HG03135 (cell line): ENCODE measurements around the gene RFX7.

Experiments
- ATAC-seq: cut with Tn5 transposase; IDR thresholded peaks from one replicate; pipeline ENCODE4 v1.9.1; 2021; ENCODE audit warnings: mild to moderate bottlenecking, moderate library complexity; ENCODE audit not compliant: unreplicated experiment

Gene RFX7

DNA sequence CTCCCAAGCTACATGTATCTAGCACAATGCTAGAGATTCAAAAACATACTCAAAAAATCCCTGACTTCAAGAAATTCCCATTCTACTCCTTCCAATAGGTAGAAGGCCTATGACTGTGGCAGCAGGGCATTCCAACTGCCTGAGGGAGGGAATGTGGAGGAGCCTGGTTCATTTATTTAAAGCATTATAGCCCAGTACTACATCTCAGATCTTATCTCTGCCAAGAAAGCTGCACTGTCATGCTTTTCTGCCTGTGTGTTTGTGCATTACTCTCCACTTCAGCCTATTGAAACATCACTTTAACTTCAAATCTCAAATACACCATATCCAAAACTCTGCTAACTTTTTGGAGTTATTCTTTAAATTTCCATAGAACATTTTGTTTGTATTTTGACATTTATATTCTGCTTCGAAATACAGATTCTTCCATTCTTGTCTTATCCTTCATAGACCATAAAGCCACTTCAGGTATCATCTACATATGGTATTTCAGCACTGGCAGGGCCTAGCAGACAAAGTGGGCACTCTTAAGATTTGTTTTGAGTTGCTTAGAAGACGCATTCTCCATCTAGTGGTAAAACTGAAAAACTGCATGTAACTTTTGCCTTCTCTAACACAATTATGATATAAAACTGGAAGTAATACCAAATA lies 191.2 kb downstream of the RFX7 start:
- peak; percentile 60 for ATAC-seq

DNA sequence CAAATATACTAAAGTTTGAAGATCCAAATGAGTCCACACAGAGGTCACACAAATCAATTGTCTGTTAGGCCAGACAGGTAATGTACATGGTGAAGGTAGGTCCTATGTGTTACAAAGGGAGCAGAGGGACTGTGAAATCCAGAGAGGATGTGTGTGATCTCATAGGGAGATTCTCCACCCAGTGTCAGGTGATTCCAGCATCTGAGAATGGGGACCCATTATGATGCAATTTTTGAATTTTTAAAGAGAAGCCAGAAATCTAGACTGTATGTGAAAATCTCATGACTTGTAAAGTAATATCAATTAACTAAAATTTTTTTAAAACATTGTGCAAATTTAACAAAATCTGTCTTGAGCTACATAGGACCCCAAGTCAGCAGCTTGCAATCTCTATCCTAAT lies 192.0 kb downstream of the RFX7 start:
- no peak for ATAC-seq

DNA sequence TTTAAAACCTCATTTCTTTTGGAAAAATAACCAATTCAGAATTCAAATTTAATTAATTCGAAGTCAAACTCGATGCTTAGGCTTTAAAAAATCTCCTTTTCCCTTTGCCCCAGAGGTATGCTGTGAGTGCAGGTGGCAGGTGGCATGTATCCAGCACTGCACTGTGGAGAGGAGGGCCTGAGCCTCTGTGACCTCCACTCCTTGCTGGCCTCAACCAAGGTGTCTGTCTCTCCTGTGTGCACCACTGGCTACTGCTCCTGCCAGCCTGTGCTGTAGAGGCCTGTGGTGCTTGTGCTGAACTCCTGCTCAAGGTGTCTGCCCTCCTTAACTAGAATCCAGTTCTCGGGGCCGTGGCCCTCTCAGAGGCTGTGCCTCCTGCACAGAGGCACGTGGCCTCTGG lies 194.1 kb downstream of the RFX7 start:
- no peak for ATAC-seq

DNA sequence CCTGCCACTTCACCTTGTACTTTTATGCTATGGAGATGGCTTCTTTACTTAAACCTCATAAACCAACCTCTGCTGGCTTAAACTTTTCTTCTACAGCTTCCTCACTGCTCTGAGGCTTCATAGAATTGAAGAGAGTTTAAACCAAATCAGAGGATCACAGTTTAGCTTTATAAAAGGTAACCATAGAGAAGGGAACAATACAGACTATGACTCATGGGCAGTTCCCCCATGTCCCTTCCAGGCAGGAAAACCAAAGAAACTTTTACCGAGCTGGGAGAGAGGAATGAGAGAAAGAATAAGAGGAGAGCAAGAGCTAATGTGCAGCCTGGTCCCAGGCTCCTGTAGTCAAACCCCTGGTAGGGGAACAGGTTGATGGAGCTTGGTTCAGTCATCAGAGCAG lies 196.3 kb downstream of the RFX7 start:
- no peak for ATAC-seq

DNA sequence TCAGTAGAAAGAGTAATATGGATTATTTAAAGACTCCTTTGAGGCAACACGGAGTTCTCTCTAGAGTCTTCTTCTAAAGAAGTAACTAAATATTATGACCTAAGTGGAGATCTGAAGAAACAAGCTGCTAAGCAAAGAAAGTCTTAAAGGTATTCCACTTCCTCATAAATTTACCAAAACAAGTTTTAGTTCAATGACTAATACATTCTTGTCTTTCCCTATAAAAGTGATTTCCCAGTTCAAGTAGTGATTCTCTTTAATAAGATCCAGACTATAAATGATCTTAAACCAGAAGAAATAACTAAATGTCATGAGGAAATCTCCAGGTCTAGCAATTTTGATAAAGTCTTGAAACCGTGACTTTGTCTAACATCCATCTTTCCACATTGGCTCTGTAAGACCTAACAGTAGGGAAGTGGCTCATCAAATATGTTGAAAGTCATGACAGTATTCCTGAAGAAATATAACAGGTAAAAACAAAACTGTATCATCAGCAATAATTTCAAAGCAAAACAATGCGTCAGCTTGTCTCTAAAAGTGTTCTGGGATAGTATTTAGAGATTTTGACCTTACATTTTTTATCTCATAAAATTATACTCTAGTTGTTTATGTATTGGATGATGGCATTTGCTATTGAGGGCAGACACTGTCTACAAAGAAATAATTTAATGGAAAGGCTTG lies 198.5 kb downstream of the RFX7 start:
- no peak for ATAC-seq

DNA sequence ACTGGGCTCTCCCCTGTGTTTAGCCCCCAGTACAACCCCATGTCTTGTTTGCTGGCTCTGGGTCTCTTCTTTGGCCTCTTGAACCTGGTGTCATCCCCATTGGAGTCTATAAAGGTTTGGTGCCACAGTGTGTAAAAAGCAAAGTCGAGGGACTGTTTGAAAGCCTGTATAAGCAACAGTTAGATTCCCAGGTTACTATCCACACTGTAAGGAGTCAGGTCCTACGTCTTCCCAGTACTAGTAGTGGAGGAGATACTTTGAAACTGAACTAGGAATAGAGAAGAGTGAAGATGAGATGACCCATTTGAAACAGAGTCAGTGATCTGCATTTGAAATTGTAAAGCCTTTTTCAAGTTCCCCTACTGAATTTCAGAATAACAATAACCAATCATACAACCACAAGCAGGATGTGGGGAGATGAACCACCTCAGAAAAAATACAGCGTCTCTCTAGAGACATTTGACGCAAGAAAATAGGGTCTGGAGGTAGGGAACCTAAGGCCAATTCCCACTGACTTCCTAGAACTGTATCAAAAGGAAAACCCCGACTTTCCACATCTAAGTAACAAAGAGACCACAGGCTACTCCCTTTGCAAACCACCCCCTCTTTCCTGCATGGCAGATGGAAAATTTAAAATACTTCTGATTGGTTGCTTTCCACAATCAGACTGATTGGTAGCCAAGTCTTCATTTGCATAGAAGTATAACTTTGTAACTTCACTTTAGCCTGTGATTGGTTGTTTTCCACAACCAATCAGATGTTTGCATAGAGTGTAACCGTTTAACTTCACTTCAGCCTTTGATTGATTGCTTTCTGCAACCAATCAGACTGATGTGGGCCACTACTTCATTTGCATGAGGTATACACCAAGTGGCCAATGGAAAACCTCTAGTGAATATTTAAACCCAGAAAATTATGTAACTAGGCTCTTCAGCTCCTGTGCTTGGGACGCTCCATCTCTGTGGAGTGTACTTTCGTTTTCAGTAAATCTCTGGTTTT lies 200.4 kb downstream of the RFX7 start:
- ATAC-seq = no peak

DNA sequence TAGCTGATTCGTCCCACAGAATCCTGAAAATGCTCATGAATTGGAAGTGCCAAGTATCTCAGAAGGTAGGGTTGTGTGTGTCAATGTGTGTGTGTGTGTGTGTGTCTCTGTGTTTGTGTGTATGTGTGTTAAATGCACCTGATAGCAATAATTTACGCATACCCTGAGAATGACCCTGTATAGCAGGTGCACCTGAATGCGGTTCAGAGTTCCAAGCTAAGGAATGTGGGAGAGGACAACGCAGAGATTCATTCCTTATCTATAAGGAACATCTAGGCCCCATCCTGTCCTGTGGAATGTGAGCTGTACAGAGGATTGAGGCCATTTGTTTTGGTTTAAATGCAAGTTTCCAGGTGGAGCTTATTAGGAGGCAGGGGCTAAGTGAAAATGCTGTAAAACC lies 201.2 kb downstream of the RFX7 start:
- no peak for ATAC-seq

DNA sequence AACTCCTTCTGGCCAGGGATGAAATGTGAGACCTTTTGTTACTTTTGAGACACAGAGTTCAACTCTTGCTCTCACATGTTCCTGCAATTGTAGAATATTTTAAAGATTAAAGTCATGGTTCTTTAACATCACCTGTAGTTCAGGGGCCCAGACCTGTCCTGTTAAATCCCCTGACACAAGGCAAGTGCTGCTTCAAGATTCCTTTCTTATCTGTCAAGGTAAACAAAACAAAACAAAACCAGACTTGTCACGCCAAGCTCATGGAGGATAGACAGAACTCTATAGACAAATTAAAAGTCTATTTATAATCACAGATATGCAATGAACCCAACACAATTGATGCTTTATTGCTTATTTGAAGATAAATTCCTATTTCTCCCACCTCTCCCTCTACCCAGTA lies 201.6 kb downstream of the RFX7 start:
- no peak for ATAC-seq

DNA sequence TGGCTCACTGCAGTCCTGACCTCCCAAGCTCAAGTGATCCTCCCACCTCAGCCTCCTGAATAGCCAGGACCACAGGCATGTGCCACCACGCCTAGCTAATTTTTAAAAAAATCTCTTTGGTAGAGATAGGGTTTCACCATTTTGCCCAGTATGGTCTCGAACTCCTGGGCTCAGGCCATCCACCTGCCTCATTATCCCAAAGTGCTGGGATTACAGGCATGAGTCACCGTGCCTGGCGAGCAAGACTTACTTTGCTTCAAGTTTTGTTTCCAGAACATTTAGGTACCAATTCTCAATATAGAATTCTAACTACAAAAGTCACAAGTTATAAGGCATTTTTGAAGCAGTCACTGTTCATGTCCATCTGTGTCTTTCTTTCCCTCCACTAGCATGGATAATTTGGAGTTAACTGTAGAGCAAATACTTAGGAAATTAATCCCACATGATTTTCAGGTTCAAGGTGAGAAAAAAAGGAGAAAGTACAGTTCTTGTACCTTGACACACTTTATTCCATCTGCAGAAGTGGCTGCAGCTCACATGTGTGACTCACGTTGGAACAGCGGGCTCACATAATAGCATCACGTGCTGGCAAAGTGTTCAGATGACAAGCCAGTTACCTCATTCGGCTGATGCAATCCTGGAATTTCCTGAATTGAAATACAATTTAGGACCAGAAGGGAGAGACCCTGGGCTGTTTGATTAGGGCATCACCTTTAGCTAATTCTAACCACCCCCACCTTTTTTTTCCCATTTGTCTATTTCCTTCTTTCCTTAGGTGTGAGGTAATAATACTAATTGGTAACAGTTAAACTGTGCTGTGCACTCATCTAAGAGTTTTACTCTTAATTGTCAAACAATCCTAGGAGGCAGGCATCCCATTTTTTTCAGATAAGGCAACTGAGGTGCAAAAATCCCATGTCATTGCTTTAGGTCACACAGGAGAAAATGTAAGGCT lies 203.3 kb downstream of the RFX7 start:
- no peak for ATAC-seq

DNA sequence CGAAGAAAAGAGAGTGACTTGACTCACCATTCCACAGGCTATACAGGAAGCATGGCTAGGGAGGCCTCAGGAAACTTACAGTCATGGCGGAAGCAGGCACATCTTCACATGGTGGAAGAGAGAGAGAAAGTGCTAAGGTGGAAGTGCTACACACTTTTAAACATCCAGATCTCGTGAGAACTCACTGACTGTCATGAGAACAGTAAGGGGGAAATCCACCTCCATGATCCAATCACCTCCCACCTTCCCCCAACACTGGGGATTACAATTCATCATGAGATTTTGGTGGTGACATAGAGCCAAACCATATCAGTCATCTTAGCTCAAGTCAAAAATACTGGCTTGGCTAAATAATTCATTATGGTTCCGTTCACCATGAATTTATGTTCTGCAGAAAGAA lies 205.0 kb downstream of the RFX7 start:
- no peak for ATAC-seq

DNA sequence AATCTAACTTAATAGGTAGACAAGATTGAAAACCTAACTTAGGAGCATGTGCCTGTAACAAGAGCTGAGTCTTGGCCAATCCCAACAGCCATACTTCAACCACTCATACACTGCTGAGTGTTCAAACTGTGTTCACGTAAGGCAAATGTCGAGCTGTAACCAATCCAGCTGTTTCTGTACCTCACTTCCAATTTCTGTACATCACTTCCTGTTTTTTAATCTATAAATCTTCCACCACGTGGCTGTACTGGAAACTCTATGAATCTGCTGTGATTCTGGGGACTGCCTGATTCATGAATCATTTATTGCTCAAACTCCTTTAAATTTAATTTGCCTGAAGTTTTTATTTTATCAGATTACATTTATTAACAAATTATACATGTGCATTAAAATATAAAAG lies 205.7 kb downstream of the RFX7 start:
- no peak for ATAC-seq
